Panc1 (cell line): ENCODE data around the gene FBXW4. TPM values are rescaled to one million over a fixed set of nuclear protein-coding genes. Genes with fewer than 3 reads are reported as not detected.

Source experiments
- ATAC-seq: fragments of 200-7000 bp; cut with Tn5 transposase; 2 replicates; pipeline ENCODE4 v1.9.1; 2020; ENCODE audit warnings: mild to moderate bottlenecking, moderate library complexity
- BruUV-seq: library from RNA; stranded (reverse); fragments of 400-500 nt; replicated peaks from 2 replicates; lab custom pipeline; 2021; lab: Mats Ljungman, UMichigan
- CTCF ChIA-PET: fragments of 300-600 bp; sonication (Branson Sonifier 250); formaldehyde crosslinking; loops from one replicate; lab custom pipeline; 2022; ENCODE audit warnings: antibody characterized with exemption; lab: Charles Lee
- POLR2A ChIA-PET: fragments of 300-600 bp; sonication (Branson Sonifier 250); formaldehyde crosslinking; loops from one replicate; lab custom pipeline; 2022; ENCODE audit warnings: antibody characterized with exemption; lab: Charles Lee
- DNase-seq: peaks from one replicate; pipeline ENCODE4 v3.0.0-alpha.2; 2010; ENCODE audit warnings: low read depth, low spot score
- H3K27ac ChIP-seq: 2 replicates; pipeline ENCODE4 v1.5.1; 2011; ENCODE audit warnings: mild to moderate bottlenecking, low read length, inconsistent platforms
- H3K27me3 ChIP-seq: fragments of 200-500 bp; sonication (Bioruptor generic); 2 replicates; pipeline ENCODE4 v1.6.0; 2014; ENCODE audit warnings: low read length, inconsistent platforms; ENCODE audit not compliant: control insufficient read depth, insufficient read depth
- H3K36me3 ChIP-seq: fragments of 200-500 bp; sonication (Bioruptor generic); 2 replicates; pipeline ENCODE4 v1.5.1; 2014; ENCODE audit warnings: inconsistent platforms, mild to moderate bottlenecking, low read length, moderate library complexity; ENCODE audit not compliant: control insufficient read depth, insufficient read depth
- H3K4me1 ChIP-seq: 2 replicates; pipeline ENCODE4 v1.5.1; 2011; ENCODE audit warnings: inconsistent platforms, mild to moderate bottlenecking, low read length, moderate library complexity; ENCODE audit not compliant: control insufficient read depth, insufficient read depth
- H3K4me3 ChIP-seq, 2 experiments: 2 replicates each; pipeline ENCODE4 v1.5.1; 2011 to 2012; ENCODE audit warnings: low read depth in 2 of 2, low read length in 2 of 2, mild to moderate bottlenecking in 2 of 2, inconsistent platforms in 1 of 2, moderate library complexity in 1 of 2
- H3K9me3 ChIP-seq: fragments of 200-500 bp; sonication (Bioruptor generic); 2 replicates; pipeline ENCODE4 v1.5.1; 2014; ENCODE audit warnings: low read depth, mild to moderate bottlenecking, inconsistent platforms, low read length, moderate library complexity; ENCODE audit not compliant: control insufficient read depth, insufficient read depth
- POLR2AphosphoS5 ChIP-seq: IDR thresholded peaks from 2 replicates; pipeline ENCODE4 v1.6.1; 2012; ENCODE audit warnings: mild to moderate bottlenecking, low read depth, low read length, moderate library complexity
- SIN3A ChIP-seq: IDR thresholded peaks from 2 replicates; pipeline ENCODE4 v1.6.1; 2012; ENCODE audit warnings: low read depth, mild to moderate bottlenecking, low read length, moderate library complexity, borderline replicate concordance; ENCODE audit not compliant: insufficient read depth
- TCF7L2 ChIP-seq: IDR thresholded peaks from 2 replicates; pipeline ENCODE4 v1.6.1; 2011; ENCODE audit warnings: mild to moderate bottlenecking, low read depth, low read length, inconsistent platforms
- in situ Hi-C: cut with HindIII; loops from 2 replicates; pipeline ENCODE4 v1.10.0; 2016; ENCODE audit warnings: low sequenced_read_pairs, low pct_unique_long_range_greater_than_20kb
- intact Hi-C: fragments of 100-400 bp; cut with micrococcal nuclease; formaldehyde crosslinking; loops from one replicate; pipeline ENCODE4 v1.10.0; 2022; ENCODE audit not compliant: unreplicated experiment
- total RNA-seq: library from RNA; stranded (reverse); gene quantifications from one replicate; pipeline ENCODE4 v1.2.1, GENCODE V29; 2021; ENCODE audit not compliant: unreplicated experiment
- TF ChIP-seq, protein P1 (sequence below): fragments of 450-650 bp; IDR thresholded peaks from 2 replicates; pipeline ENCODE4 v1.5.1; 2017; ENCODE audit warnings: mild to moderate bottlenecking
- TF ChIP-seq, protein P2 (sequence below), 2 experiments: IDR thresholded peaks; 2 replicates each; pipeline ENCODE4 v1.6.1; 2011 to 2012; ENCODE audit warnings: low read depth in 2 of 2, control low read depth in 1 of 2, low read length in 1 of 2, mild to moderate bottlenecking in 1 of 2, moderate library complexity in 1 of 2; ENCODE audit not compliant: insufficient read depth in 1 of 2

The FBXW4 gene
- total RNA-seq, 1 experiment from 2014 or later: 61.5 TPM

DNA sequence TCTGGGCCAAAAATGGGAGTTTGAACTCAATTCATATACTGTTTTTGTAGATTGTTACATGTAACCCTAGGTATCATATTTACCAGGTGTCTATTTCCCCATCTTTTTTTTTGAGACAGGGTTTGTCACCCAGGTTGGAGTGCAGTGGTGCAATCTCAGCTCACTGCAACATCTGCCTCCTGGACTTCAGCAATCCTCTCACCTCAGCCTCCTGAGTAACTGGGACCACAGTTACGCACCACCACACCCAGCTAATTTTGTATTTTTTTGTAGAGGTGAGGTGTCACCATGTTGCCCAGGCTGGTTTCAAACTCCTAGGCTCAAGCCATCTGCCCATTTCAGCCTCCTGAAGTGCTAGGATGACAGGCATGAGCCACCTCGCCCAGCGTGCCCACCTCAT, 28.2 kb upstream of the FBXW4 start:
- Histone ChIP-seq H3K27me3 (no peaks in the 10 kb centered on the region), H3K36me3 (no peaks in the 10 kb centered on the region), H3K27ac (no peak overlapping the region), H3K4me3 (no peak overlapping the region), H3K4me1 (no peaks in the 10 kb centered on the region), H3K9me3 (no peaks in the 10 kb centered on the region)
- ChIA-PET CTCF (no interaction called here), POLR2A (no interaction called here)
- no peak for TF ChIP-seq TCF7L2
- TF ChIP-seq POLR2AphosphoS5: no peak
- TF ChIP-seq SIN3A: no peak
- TF ChIP-seq, protein P1, sequence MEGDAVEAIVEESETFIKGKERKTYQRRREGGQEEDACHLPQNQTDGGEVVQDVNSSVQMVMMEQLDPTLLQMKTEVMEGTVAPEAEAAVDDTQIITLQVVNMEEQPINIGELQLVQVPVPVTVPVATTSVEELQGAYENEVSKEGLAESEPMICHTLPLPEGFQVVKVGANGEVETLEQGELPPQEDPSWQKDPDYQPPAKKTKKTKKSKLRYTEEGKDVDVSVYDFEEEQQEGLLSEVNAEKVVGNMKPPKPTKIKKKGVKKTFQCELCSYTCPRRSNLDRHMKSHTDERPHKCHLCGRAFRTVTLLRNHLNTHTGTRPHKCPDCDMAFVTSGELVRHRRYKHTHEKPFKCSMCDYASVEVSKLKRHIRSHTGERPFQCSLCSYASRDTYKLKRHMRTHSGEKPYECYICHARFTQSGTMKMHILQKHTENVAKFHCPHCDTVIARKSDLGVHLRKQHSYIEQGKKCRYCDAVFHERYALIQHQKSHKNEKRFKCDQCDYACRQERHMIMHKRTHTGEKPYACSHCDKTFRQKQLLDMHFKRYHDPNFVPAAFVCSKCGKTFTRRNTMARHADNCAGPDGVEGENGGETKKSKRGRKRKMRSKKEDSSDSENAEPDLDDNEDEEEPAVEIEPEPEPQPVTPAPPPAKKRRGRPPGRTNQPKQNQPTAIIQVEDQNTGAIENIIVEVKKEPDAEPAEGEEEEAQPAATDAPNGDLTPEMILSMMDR: no peak
- TF ChIP-seq, protein P2, sequence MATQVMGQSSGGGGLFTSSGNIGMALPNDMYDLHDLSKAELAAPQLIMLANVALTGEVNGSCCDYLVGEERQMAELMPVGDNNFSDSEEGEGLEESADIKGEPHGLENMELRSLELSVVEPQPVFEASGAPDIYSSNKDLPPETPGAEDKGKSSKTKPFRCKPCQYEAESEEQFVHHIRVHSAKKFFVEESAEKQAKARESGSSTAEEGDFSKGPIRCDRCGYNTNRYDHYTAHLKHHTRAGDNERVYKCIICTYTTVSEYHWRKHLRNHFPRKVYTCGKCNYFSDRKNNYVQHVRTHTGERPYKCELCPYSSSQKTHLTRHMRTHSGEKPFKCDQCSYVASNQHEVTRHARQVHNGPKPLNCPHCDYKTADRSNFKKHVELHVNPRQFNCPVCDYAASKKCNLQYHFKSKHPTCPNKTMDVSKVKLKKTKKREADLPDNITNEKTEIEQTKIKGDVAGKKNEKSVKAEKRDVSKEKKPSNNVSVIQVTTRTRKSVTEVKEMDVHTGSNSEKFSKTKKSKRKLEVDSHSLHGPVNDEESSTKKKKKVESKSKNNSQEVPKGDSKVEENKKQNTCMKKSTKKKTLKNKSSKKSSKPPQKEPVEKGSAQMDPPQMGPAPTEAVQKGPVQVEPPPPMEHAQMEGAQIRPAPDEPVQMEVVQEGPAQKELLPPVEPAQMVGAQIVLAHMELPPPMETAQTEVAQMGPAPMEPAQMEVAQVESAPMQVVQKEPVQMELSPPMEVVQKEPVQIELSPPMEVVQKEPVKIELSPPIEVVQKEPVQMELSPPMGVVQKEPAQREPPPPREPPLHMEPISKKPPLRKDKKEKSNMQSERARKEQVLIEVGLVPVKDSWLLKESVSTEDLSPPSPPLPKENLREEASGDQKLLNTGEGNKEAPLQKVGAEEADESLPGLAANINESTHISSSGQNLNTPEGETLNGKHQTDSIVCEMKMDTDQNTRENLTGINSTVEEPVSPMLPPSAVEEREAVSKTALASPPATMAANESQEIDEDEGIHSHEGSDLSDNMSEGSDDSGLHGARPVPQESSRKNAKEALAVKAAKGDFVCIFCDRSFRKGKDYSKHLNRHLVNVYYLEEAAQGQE (IDR thresholded peaks at IDR 0.05; ENCODE audit: insufficient read depth in 1 of 2, low read depth in 2 of 2, low read length in 1 of 2): no peak
- no peak for DNase-seq
- in situ Hi-C loops (no loop called here), intact Hi-C loops (no loop called here)
- no TSS peak for BruUV-seq
- ATAC-seq: no peak

DNA sequence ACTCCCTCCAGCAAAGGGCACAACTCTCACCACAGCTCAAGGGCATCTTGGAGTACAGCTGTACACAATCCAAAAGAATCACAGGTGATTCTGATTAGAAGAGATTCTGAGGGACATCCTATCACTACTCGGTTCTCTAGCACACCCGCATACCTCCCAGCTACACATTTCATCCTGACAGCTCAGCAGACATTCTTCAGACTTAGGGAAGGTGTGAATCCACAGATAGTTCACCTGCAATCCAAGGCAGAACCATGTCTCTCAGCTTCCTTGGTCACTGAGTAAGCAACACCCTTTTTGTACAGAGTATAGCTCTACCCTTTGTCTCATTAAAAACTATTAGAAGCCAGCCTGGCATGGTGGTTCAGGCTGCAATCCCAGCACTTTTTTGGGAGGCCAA, 26.8 kb upstream of the FBXW4 start:
- Histone ChIP-seq H3K9me3 (no peaks in the 10 kb centered on the region), H3K27me3 (no peaks in the 10 kb centered on the region), H3K4me1 (no peaks in the 10 kb centered on the region), H3K36me3 (no peaks in the 10 kb centered on the region), H3K4me3 (no peak overlapping the region), H3K27ac (no peak overlapping the region)
- intact Hi-C loops: no loop called here
- CTCF ChIA-PET: no interaction called here
- ATAC-seq (no peak), DNase-seq (no peak)
- no peak for TF ChIP-seq TCF7L2
- TF ChIP-seq POLR2AphosphoS5: no peak
- TF ChIP-seq, protein P1: no peak
- no peak for TF ChIP-seq SIN3A
- TF ChIP-seq, protein P2 (IDR thresholded peaks at IDR 0.05; ENCODE audit: insufficient read depth in 1 of 2, low read depth in 2 of 2, low read length in 1 of 2): no peak
- in situ Hi-C loops: no loop called here
- POLR2A ChIA-PET: no interaction called here
- no TSS peak for BruUV-seq
